ENCODE results near the gene SLC3A2.

- TF ChIP-seq CTCF (IDR thresholded peaks at IDR 0.05) (no peak), EP300 (IDR thresholded peaks at IDR 0.05) (no peak), POLR2A (IDR thresholded peaks at IDR 0.05) (no peak)
Measured at GRCh38 chr11:62930157-62930556, 49.5 kb downstream of the SLC3A2 start.
